Rectal smooth muscle tissue (tissue), 1 donor: ENCODE data around the gene CCS.
A peak's percentile ranks its signal among the peaks of the same experiment; 100 is the strongest.
"Not testable (repeated sequence)": the region's sequence is repeated elsewhere in the genome, so short reads cannot be mapped to it uniquely, and the experiment has no call there.

Experiments
- H3K27ac ChIP-seq: one replicate; pipeline ENCODE4 v1.7.0; 2013; ENCODE audit warnings: low read depth, low read length, inconsistent platforms
- H3K27me3 ChIP-seq: one replicate; pipeline ENCODE4 v1.7.0; 2013; ENCODE audit warnings: low read length; ENCODE audit not compliant: control insufficient read depth, insufficient read depth
- H3K36me3 ChIP-seq: one replicate; pipeline ENCODE4 v1.7.0; 2013; ENCODE audit warnings: low read length; ENCODE audit not compliant: control insufficient read depth, insufficient read depth
- H3K4me1 ChIP-seq: one replicate; pipeline ENCODE4 v1.7.0; 2013; ENCODE audit warnings: low read length; ENCODE audit not compliant: control insufficient read depth, insufficient read depth
- H3K4me3 ChIP-seq: one replicate; pipeline ENCODE4 v1.7.0; 2013; ENCODE audit warnings: low read length
- H3K9ac ChIP-seq: one replicate; pipeline ENCODE4 v1.7.0; 2013; ENCODE audit warnings: low read length

Gene CCS

GRCh38 chr11:66606608-66607007 lies 13.6 kb downstream of the CCS start:
- H3K9ac ChIP-seq, H3K27me3 ChIP-seq, H3K4me1 ChIP-seq, H3K4me3 ChIP-seq, H3K36me3 ChIP-seq: not testable (repeated sequence)
- H3K27ac ChIP-seq: peak overlapping the region; percentile 93

DNA sequence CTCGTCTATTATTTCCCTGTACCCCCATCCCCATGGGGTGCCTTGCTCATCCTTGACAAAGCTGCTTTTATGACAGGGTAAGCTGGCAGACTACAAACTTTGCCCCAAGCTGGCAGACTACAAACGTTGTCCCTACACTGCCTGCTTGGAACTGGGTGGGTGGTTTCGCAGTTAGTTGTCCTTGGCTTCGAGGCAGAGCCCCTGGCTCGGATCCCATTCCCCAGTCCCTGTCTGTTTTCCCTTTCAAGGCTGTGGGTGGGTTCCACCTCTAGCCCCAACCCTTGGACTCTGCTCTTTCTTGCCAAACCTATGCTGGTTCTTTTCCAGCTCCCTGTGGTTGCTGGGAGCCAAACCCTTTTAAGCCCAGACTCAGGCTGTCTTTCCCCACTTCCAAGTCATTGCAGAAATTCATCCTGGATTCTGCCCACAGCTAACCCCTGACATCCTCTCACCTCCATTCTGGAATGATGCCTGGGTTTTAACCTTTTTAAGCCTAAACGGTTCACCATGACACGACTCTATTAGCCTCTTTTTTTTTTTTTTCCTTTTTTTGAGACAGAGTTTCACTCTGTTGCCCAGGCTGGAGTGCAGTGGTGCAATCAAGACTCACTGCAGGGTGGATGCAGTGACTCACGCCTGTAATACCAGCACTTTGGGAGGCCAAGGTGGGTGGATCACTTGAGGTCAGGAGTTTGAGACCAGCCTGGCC lies 14.3 kb downstream of the CCS start:
- Histone ChIP-seq H3K4me1 (peaks cover 10% of the 10 kb centered on the region), H3K4me3 (no peak overlapping the region), H3K27me3 (no peaks in the 10 kb centered on the region), H3K9ac (no peak overlapping the region), H3K27ac (peak overlapping the region; percentile 93), H3K36me3 (peaks cover 5% of the 10 kb centered on the region)

DNA sequence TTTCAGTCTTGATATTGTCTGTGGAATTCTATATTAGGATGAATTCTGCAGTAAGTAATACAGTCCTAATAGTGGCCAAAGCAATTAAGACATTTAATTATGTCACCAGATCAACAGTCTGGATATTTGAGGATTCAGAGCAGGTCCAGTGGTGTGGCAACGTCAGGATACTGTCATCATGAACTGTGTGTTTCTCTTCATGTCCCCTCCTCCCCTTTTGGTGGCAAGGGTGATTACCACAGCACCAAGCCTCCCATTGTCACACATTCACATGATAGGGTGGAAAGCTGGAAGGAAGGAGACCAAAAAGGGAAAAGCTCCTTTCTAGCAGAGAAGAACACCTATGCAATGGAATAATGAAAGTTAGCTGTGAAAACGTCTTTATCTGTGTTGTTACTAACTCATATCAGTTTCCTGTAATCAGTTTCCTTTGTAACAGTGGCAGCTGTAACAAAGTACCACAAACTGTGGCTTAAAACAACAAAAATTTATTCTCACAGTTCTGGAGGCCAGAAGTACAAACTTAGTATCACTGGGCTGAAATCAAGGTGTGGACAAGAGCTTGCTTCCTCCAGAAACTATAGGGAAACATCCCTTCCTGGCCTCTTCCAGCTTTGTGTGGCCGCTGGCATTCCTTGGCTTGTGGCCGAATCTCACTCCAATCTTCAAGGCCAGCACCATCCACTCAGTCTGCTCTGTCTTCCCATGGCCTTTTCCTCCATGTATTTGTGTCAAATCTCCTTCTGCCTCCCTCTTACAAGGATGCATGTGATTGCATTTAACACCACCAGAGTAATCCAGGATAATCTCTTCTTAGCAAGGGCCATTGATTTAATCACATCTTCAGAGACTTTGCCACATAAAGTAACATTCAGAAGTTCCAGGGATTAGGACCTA lies 17.0 kb downstream of the CCS start:
- peaks cover 10% of the 10 kb centered on the region for H3K4me1 ChIP-seq
- no peak overlapping the region for H3K4me3 ChIP-seq
- H3K27me3 ChIP-seq: no peaks in the 10 kb centered on the region
- peaks cover 5% of the 10 kb centered on the region for H3K36me3 ChIP-seq
- H3K27ac ChIP-seq: no peak overlapping the region
- H3K9ac ChIP-seq: no peak overlapping the region

- no peak overlapping the region for H3K4me3 ChIP-seq
- no peak overlapping the region for H3K27ac ChIP-seq
- H3K9ac ChIP-seq: no peak overlapping the region
These were observed 19.5 kb downstream of the CCS start for GRCh38 chr11:66612458-66612857.

DNA sequence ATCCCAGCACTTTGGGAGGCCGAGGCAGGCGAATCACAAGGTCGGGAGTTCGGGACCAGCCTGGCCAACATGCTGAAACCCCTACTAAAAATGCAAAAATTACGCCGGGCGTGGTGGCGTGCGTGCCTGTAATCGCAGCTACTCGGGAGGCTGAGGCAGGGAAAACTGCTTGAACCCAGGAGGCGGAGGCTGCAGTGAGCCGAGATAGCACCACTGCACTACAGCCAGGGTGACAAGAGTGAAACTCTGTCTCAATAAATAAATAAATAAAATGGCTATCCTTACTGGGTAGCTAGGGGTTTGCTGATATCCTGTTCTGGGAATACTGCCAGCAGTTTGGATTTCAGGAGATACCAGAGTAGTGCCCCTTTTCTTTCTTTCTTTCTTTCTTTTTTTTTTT lies 21.1 kb downstream of the CCS start:
- Histone ChIP-seq H3K9ac (no peak overlapping the region), H3K27me3 (no peaks in the 10 kb centered on the region), H3K36me3 (peaks cover 2% of the 10 kb centered on the region), H3K4me3 (no peak overlapping the region), H3K27ac (no peak overlapping the region), H3K4me1 (peaks cover 14% of the 10 kb centered on the region)

More at GRCh38 chr11:66612458-66612857, 19.5 kb downstream of the CCS start:
- H3K4me1 ChIP-seq: peaks cover 5% of the 10 kb centered on the region
- no peaks in the 10 kb centered on the region for H3K27me3 ChIP-seq
- no peaks in the 10 kb centered on the region for H3K36me3 ChIP-seq

GRCh38 chr11:66616379-66617154 lies 23.6 kb downstream of the CCS start, which contains the start of gene RBM14:
Gene RBM14, plus strand, starts transcription at chr11:66616630. Its CDS starts 91 bp downstream, at chr11:66616721.
- Histone ChIP-seq H3K9ac (peak within 1 kb of the TSS; percentile 97), H3K4me1 (peaks cover 18% of the 10 kb centered on the region), H3K4me3 (peak within 1 kb of the TSS; percentile 78)

DNA sequence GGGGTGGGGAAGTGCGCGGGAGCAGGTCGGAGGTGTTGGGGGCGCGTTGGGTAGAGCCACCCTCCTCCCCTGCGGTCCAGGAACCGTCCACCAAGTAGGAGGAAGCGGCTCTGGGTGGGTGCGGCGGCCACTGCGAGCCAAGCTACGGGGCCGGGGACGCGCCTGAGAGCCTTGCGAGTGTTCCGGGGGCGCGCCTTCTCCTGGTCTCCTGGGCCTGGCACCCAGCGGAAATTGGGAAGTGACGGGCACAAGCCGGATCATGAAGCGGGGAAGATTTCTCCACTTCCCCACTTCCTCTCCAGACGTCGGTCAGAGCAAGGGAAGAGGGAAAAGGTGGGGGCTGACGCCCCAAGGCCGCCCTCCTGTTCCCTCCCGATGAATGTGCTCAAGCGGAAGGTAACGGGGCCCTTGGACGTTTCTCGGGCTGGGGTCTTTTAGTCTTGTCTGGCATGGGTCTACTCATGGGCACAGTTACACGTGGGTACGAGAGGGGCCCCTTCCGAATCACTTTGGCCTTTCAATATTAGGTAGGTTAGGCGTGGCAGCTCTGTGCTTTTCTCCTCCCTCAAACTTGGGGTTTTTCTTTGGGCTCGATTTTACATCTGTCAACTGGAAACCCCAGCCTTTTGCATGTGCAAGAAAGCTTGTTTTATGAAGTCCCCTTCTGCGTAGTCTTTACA lies 24.3 kb downstream of the CCS start:
- Histone ChIP-seq H3K4me1 (peaks cover 20% of the 10 kb centered on the region), H3K36me3 (peaks cover 2% of the 10 kb centered on the region), H3K4me3 (peak overlapping the region; percentile 73), H3K9ac (peak overlapping the region; percentile 36), H3K27ac (peak overlapping the region; percentile 96), H3K27me3 (no peaks in the 10 kb centered on the region)

More at GRCh38 chr11:66616379-66617154, 23.6 kb downstream of the CCS start, which contains the start of gene RBM14:
- Histone ChIP-seq H3K36me3 (peaks cover 2% of the 10 kb centered on the region), H3K27ac (peak within 1 kb of the TSS; percentile 96), H3K27me3 (no peaks in the 10 kb centered on the region)

DNA sequence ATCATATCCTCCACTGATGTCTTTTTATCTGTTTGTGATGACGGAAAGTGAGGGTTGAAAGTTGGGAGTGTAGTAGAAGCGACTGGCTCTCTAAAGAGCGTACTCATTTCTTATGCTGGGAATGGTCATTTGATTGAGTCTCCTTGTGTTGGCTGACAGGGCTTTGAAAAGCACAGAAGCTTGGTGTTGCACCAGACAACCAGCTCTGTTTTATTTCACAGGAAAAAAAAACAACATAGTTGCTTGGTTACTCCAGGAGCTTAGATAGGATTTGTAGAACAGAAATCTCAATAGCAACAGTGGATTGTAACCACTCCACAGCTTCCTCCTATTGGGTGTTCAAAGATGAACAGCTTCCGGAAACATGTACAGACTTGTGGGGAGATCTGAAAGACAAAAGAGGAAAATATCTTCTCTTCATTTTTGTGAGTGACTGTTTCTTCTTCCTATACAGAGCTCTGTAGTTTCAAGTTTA lies 26.1 kb downstream of the CCS start:
- Histone ChIP-seq H3K27me3 (no peaks in the 10 kb centered on the region), H3K36me3 (peaks cover 7% of the 10 kb centered on the region), H3K4me3 (peak overlapping the region; percentile 73), H3K27ac (peak overlapping the region; percentile 96), H3K9ac (no peak overlapping the region), H3K4me1 (peaks cover 38% of the 10 kb centered on the region)

DNA sequence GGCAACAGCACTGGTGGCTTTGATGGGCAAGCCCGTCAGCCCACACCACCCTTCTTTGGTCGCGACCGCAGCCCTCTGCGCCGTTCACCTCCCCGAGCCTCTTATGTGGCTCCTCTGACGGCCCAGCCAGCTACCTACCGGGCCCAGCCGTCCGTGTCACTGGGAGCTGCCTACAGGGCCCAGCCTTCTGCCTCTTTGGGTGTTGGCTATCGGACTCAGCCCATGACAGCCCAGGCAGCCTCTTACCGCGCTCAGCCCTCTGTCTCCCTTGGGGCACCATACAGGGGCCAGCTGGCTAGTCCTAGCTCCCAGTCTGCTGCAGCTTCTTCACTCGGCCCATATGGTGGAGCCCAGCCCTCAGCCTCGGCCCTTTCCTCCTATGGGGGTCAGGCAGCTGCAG lies 31.5 kb downstream of the CCS start:
- Histone ChIP-seq H3K27ac (peak overlapping the region; percentile 89), H3K27me3 (no peaks in the 10 kb centered on the region), H3K4me3 (no peak overlapping the region), H3K36me3 (peaks cover 50% of the 10 kb centered on the region), H3K9ac (no peak overlapping the region), H3K4me1 (peaks cover 31% of the 10 kb centered on the region)

DNA sequence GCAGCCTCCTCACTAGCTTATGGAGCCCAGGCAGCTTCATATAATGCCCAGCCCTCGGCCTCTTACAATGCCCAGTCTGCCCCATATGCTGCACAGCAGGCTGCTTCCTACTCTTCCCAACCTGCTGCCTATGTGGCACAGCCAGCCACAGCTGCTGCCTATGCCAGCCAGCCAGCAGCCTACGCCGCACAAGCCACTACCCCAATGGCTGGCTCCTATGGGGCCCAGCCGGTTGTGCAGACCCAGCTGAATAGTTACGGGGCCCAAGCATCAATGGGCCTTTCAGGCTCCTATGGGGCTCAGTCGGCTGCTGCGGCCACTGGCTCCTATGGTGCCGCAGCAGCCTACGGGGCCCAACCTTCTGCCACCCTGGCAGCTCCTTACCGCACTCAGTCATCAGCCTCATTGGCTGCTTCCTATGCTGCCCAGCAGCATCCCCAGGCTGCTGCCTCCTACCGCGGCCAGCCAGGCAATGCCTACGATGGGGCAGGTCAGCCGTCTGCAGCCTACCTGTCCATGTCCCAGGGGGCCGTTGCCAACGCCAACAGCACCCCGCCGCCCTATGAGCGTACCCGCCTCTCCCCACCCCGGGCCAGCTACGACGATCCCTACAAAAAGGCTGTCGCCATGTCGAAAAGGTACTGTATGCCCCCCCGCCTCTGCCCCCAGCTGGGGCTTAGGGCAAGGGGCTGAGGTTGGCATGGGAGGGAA lies 32.2 kb downstream of the CCS start:
- no peak overlapping the region for H3K27ac ChIP-seq
- H3K9ac ChIP-seq: no peak overlapping the region
- H3K4me1 ChIP-seq: peaks cover 31% of the 10 kb centered on the region
- H3K4me3 ChIP-seq: no peak overlapping the region
- H3K36me3 ChIP-seq: peaks cover 54% of the 10 kb centered on the region
- H3K27me3 ChIP-seq: no peaks in the 10 kb centered on the region

DNA sequence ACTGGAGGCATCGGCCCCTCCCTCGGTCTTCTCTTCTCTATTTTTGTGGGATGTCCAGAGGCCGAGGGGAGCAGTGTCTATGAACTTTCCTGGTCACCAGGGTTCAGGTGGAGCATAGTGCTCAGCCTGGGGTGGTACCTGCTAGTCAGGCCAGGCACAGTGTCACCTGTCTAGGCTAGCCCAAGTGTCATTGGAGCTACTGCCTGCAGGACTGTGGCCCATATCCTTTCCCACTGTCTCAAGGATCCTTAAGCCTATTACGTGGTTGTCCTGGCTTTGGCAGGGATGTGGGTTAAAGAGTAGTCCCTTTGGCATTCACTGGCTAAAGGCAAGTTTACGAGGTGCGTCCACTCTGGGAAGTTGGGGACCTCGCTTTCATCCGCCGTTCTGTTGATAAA lies 32.8 kb downstream of the CCS start:
- peaks cover 54% of the 10 kb centered on the region for H3K36me3 ChIP-seq
- H3K27ac ChIP-seq: no peak overlapping the region
- peaks cover 28% of the 10 kb centered on the region for H3K4me1 ChIP-seq
- no peak overlapping the region for H3K9ac ChIP-seq
- no peak overlapping the region for H3K4me3 ChIP-seq
- H3K27me3 ChIP-seq: no peaks in the 10 kb centered on the region
